Naive thymus-derived CD8-positive, alpha-beta T cell (primary cell): ENCODE results near the gene NCK2. TPM values are rescaled to one million over a fixed set of nuclear protein-coding genes. Genes with fewer than 3 reads are reported as not detected.
A peak's percentile ranks its signal among the peaks of the same experiment; 100 is the strongest.

ENCODE experiments used
- ATAC-seq, 2 donors: fragments of 150-1000 bp; cut with Tn5 transposase in 1 of 2; sonication (Bioruptor Pico), chemical (Tn5 transposase) in 1 of 2; 1 replicate in 1 of 2; 2 replicates in 1 of 2; pipeline ENCODE4 v1.10.0; 2021; ENCODE audit warnings: mild to moderate bottlenecking in 2 of 2, moderate library complexity in 2 of 2
- POLR2A ChIA-PET: fragments of 350-600 bp; sonication (Branson Sonifier 250); formaldehyde crosslinking; loops from one replicate; lab custom pipeline; 2021; ENCODE audit warnings: antibody characterized with exemption; lab: Charles Lee
- DNase-seq, 10 donors: peaks; one replicate each; pipeline versions ENCODE4 v3.0.0 to v3.0.0-alpha.2; 2020 to 2022
- H3K27ac Mint-ChIP-seq, 10 donors: one replicate each; pipeline ENCODE4 v1.8.0; 2020 to 2022; ENCODE audit warnings: mild to moderate bottlenecking in 10 of 10, mixed read lengths in 10 of 10, moderate library complexity in 4 of 10, inconsistent platforms in 1 of 10
- H3K27me3 Mint-ChIP-seq, 5 donors: one replicate each; pipeline ENCODE4 v1.8.0; 2021 to 2022; ENCODE audit warnings: mixed read lengths in 5 of 5
- H3K36me3 Mint-ChIP-seq, 3 donors: one replicate each; pipeline ENCODE4 v1.8.0; 2020 to 2022; ENCODE audit warnings: mixed read lengths in 3 of 3, mild to moderate bottlenecking in 2 of 3, inconsistent platforms in 1 of 3
- H3K4me1 Mint-ChIP-seq, 4 donors: one replicate each; pipeline ENCODE4 v1.8.0; 2021 to 2022; ENCODE audit warnings: mixed read lengths in 4 of 4
- H3K4me3 Mint-ChIP-seq, 10 donors: one replicate each; pipeline ENCODE4 v1.8.0; 2020 to 2022; ENCODE audit warnings: mild to moderate bottlenecking in 10 of 10, mixed read lengths in 10 of 10, moderate library complexity in 6 of 10, inconsistent platforms in 1 of 10
- H3K9me3 Mint-ChIP-seq, 9 donors: one replicate each; pipeline ENCODE4 v1.8.0; 2020 to 2022; ENCODE audit warnings: mixed read lengths in 9 of 9, mild to moderate bottlenecking in 3 of 9, inconsistent platforms in 1 of 9, moderate library complexity in 1 of 9
- polyA plus RNA-seq, 3 donors: library from polyadenylated mRNA; unstranded; fragments of 300-500 nt; fragmentation: Illumina TruSeq; gene quantifications; one replicate each; pipeline ENCODE4 v1.2.3, GENCODE V29; 2021
- total RNA-seq, 8 experiments: library from RNA in 2 of 8; stranded (reverse) in 2 of 8; gene quantifications; one replicate each; pipeline ENCODE4 v1.2.3 and lab custom pipeline; 2021 to 2026

The NCK2 gene
- total and polyA plus RNA-seq, 5 experiments from 2014 or later: 36.6 to 124 (median 110) TPM

DNA sequence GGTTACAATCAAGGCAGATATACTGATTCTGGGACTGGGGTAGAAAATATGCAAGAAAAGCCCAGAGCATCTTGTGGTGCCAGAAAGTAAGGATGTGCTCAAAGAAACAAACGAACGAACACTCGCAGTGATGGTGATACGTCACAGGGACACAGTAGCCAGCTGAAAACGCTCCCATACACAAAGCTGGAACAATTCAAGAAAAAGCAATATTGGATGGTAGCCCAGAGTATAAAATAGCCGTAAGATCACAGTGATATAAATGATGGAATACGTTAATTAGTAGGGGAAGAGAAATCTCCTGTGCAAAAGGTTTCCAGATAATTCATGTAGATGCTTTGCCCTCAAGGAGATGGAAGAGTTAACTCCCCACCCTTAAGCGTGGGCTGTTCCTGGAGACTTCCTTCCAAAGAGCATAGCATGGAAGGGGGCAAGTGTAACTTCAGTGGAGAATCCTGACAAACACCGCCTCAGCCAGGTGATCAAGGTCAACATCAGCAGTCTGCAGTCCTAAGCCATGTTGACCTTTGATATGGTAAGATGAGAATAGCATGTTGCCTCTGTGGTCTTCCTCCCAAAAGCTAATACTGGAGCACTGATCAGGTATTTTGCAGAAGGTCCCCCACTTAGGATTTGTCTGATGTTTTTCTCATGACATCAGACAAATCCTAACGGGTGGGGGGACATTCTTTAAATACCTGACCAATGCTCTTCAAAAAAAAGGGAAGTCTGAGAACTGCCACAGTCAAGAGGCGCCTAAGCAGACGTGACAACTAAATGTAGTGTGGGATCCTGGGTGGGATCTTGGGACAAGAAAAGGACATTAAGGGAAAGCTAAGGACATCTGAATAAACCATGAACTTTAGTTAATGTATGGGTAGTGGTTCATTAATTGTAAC lies 99.0 kb downstream of the NCK2 start:
- no peak for ATAC-seq
- Mint-ChIP-seq H3K9me3 (peaks cover 0 to 4% (median 0%) of the 10 kb centered on the region in 9 donors), H3K27ac (peak overlapping the region; percentile 30 to 77 (median 52)), H3K27me3 (no peaks in the 10 kb centered on the region), H3K4me3 (peak overlapping the region in 5 of 10 donors; percentile 1 to 48 (median 24)), H3K4me1 (peaks cover 63 to 94% (median 91%) of the 10 kb centered on the region in 4 donors), H3K36me3 (peaks cover 0 to 44% (median 26%) of the 10 kb centered on the region in 3 donors)
- POLR2A ChIA-PET: interaction anchor here (1.0 kb wide), 1 partner anchor 46 kb away, joined by 3 read pairs; no protein-coding TSS in a partner anchor
- no peak for DNase-seq

DNA sequence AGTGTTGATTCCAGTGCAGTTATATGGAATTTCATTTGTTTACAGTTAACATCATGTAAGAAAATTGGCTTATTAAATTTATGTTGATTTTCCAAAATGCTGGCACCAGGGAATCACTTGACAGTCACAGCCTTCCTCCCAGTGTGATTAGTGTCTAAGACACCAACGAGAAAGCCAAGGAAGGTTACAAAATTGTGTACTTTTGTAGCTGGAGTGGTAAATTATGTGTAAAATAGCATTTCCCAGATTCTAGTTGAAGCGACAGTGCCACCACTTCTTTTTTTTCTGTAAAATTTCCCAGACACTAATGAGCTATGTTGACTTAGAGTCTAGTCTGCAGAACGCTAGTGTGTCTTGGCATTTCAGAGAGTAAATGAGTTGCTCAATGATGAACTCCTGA lies 101.3 kb downstream of the NCK2 start:
- Mint-ChIP-seq H3K4me3 (peak overlapping the region in 3 of 10 donors; percentile 13 to 57 (median 32)), H3K4me1 (peaks cover 44 to 94% (median 88%) of the 10 kb centered on the region in 4 donors), H3K27ac (peak overlapping the region in 7 of 10 donors; percentile 32 to 82 (median 67)), H3K36me3 (peaks cover 0 to 48% (median 24%) of the 10 kb centered on the region in 3 donors), H3K9me3 (peaks cover 0 to 4% (median 0%) of the 10 kb centered on the region in 9 donors), H3K27me3 (no peaks in the 10 kb centered on the region)
- no peak for DNase-seq
- no peak for ATAC-seq
- POLR2A ChIA-PET: interaction anchor here (0.8 kb wide), 1 partner anchor 13 kb away, joined by 3 read pairs; no protein-coding TSS in a partner anchor

DNA sequence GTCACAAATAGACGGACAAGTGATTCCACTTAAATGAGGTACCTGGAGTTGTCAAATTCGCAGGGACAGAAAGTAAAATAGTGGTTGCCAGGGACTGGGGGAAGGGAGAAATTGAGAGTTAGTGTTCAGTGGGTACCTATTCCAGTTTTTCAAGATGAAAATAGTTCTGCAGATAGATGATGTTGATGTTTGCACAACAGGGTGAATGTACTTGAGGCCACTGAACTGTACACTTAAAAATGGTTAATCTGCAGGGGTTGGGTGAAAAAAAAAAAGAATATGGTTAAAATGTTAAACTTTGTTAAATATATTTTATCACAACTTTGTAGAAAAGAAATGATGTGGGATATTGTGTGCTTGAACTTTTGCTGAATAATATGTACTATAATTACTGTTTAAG lies 102.3 kb downstream of the NCK2 start:
- ATAC-seq: no peak
- peaks cover 0 to 1% (median 0%) of the 10 kb centered on the region in 9 donors for H3K9me3 Mint-ChIP-seq
- H3K27me3 Mint-ChIP-seq: no peaks in the 10 kb centered on the region
- peak overlapping the region in 5 of 10 donors; percentile 14 to 65 (median 45) for H3K4me3 Mint-ChIP-seq
- DNase-seq: no peak
- H3K27ac Mint-ChIP-seq: peak overlapping the region in 9 of 10 donors; percentile 17 to 90 (median 73)
- POLR2A ChIA-PET: interaction anchor here (1.0 kb wide), 1 partner anchor 36 kb away, joined by 3 read pairs; no protein-coding TSS in a partner anchor
- H3K4me1 Mint-ChIP-seq: peaks cover 41 to 89% (median 84%) of the 10 kb centered on the region in 4 donors
- H3K36me3 Mint-ChIP-seq: peaks cover 0 to 48% (median 23%) of the 10 kb centered on the region in 3 donors

DNA sequence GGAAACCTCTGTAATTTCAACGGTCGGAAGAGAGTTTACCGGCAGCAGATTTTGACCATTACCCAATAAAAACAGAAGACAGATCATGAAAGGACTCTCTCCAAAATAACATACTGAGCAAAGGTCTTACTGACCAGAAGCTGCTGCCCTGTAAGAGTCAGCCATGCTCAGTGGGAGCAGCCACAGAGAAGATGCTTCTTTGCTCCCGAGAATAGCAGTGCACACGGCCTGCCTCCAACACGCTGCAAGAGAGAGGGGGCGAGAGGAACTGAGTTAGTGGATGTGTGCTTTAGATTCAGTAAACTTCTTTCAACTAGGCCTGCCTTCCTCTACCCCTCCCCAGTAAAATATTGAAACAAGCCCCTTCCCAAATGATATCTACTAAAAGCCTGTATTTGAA lies 103.7 kb downstream of the NCK2 start:
- peak overlapping the region; percentile 52 to 92 (median 82) for H3K27ac Mint-ChIP-seq
- peaks cover 42 to 87% (median 83%) of the 10 kb centered on the region in 4 donors for H3K4me1 Mint-ChIP-seq
- H3K36me3 Mint-ChIP-seq: peaks cover under 1 to 47% (median 23%) of the 10 kb centered on the region in 3 donors
- H3K4me3 Mint-ChIP-seq: peak overlapping the region in 6 of 10 donors; percentile 8 to 74 (median 34)
- POLR2A ChIA-PET: interaction anchor here (0.5 to 1.0 kb wide), 2 partner anchors 37 to 75 kb away, joined by 3 read pairs; no protein-coding TSS in a partner anchor
- H3K9me3 Mint-ChIP-seq: peaks cover 0 to 1% (median 0%) of the 10 kb centered on the region in 9 donors
- ATAC-seq (peak in 1 of 2 donors; percentile 48), DNase-seq (no peak)
- H3K27me3 Mint-ChIP-seq: no peaks in the 10 kb centered on the region

- ATAC-seq (peak in 1 of 2 donors; percentile 42), DNase-seq (no peak)
- POLR2A ChIA-PET: no interaction called here
- Mint-ChIP-seq H3K4me1 (peaks cover 40 to 85% (median 80%) of the 10 kb centered on the region in 4 donors), H3K9me3 (peaks cover 0 to 3% (median 0%) of the 10 kb centered on the region in 9 donors), H3K4me3 (peak overlapping the region in 5 of 10 donors; percentile 11 to 62 (median 31)), H3K27ac (peak overlapping the region; percentile 52 to 92 (median 82)), H3K27me3 (no peaks in the 10 kb centered on the region), H3K36me3 (peaks cover 6 to 39% (median 19%) of the 10 kb centered on the region in 3 donors)
These were observed 104.9 kb downstream of the NCK2 start for GRCh38 chr2:105849431-105850179.

- Mint-ChIP-seq H3K9me3 (peaks cover 0 to 3% (median 0%) of the 10 kb centered on the region in 9 donors), H3K36me3 (peaks cover 6 to 50% (median 22%) of the 10 kb centered on the region in 3 donors), H3K27ac (peak overlapping the region; percentile 31 to 94 (median 68)), H3K4me1 (peaks cover 39 to 85% (median 84%) of the 10 kb centered on the region in 4 donors), H3K27me3 (no peaks in the 10 kb centered on the region), H3K4me3 (peak overlapping the region in 3 of 10 donors; percentile 15 to 45 (median 36))
- POLR2A ChIA-PET: interaction anchor here (0.8 kb wide), 1 partner anchor 19 kb away, joined by 3 read pairs; no protein-coding TSS in a partner anchor
- DNase-seq (no peak), ATAC-seq (no peak)
These were observed 107.4 kb downstream of the NCK2 start for GRCh38 chr2:105852066-105852465.

DNA sequence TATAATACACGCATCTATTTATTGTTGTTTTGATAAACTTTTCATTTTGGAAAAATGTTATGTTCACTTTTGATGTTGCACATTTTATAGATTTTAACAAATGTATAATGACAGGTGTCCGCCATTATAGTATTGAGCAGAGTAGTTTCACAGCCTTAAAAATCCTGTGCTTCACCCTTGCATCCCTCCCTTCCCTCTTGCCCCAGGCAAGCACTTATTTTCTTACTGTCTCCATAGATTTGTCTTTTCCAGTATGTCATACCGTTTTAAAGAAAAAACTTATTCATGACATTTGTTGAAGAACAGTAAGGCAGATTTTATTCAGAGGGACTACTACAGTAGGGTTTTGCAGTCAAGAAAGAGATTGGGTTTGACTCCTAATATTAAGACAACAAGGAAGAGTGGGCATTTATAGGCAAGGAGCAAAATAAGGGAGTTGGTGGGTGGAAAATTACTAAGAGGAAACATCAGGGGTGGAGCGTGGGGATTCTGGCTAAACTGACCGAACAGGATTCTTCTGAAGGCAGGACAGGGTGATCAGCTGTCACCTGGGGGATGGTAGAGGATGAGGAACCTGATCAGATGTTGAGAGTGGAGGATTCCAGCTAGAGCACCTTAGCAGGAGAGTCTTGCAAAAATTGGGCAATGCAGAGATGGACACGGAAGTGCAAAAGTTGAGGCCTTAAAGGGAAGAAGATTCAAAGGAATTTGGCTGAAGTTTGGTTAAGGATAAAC lies 108.8 kb downstream of the NCK2 start:
- ATAC-seq: no peak
- H3K4me1 Mint-ChIP-seq: peaks cover 42 to 85% (median 85%) of the 10 kb centered on the region in 4 donors
- peaks cover 0 to 3% (median 0%) of the 10 kb centered on the region in 9 donors for H3K9me3 Mint-ChIP-seq
- POLR2A ChIA-PET: interaction anchor here (0.6 kb wide), 1 partner anchor 286 kb away, joined by 3 read pairs; no protein-coding TSS in a partner anchor
- peak overlapping the region; percentile 38 to 94 (median 75) for H3K27ac Mint-ChIP-seq
- peak overlapping the region in 4 of 10 donors; percentile 4 to 21 (median 14) for H3K4me3 Mint-ChIP-seq
- H3K27me3 Mint-ChIP-seq: no peaks in the 10 kb centered on the region
- DNase-seq: no peak
- peaks cover 6 to 44% (median 18%) of the 10 kb centered on the region in 3 donors for H3K36me3 Mint-ChIP-seq

DNA sequence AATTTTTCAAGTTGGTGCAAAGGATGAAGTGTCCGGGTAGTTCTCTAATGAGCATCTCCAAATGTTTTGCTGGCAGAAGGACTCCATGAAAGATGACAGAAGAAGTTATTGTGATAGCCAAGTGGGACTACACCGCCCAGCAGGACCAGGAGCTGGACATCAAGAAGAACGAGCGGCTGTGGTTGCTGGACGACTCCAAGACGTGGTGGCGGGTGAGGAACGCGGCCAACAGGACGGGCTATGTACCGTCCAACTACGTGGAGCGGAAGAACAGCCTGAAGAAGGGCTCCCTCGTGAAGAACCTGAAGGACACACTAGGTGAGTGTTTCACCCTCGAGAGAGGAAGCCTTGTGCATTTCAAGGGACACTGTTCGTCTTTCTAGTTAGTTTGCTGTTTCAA lies 110.3 kb downstream of the NCK2 start:
- peaks cover 6 to 47% (median 18%) of the 10 kb centered on the region in 3 donors for H3K36me3 Mint-ChIP-seq
- peaks cover 44 to 85% (median 85%) of the 10 kb centered on the region in 4 donors for H3K4me1 Mint-ChIP-seq
- no peak for DNase-seq
- peak overlapping the region in 7 of 10 donors; percentile 19 to 61 (median 49) for H3K4me3 Mint-ChIP-seq
- no peak for ATAC-seq
- H3K27me3 Mint-ChIP-seq: no peaks in the 10 kb centered on the region
- POLR2A ChIA-PET: interaction anchor here (1.0 to 1.5 kb wide), 2 partner anchors 10 to 15 kb away, joined by 4 read pairs; no protein-coding TSS in a partner anchor
- H3K27ac Mint-ChIP-seq: peak overlapping the region; percentile 70 to 99 (median 94)
- peaks cover 0 to 3% (median 0%) of the 10 kb centered on the region in 9 donors for H3K9me3 Mint-ChIP-seq

DNA sequence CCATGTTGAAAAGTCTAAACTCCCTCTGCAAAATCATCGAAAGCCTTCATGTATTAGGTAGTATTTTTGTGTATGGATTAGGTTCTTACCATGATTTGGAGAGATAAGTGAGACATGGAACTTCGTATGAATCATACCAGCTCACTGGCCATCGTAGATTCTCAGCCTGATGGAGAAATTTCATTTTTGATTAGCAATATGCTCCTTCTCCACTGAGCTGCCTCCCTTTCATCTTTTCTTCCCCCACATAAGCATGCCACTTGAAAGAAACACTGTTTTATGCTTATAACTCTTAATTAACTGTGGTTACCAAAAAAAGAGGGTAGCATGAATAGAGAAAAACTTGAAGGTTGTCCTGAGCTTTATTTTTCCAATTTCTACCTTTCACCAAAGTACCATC lies 111.9 kb downstream of the NCK2 start:
- DNase-seq (peak in 5 of 10 donors; percentile 15 to 60 (median 46)), ATAC-seq (peak; percentile 57 to 68)
- Mint-ChIP-seq H3K27ac (peak overlapping the region; percentile 80 to 99 (median 95)), H3K27me3 (no peaks in the 10 kb centered on the region), H3K4me1 (peaks cover 49 to 94% (median 89%) of the 10 kb centered on the region in 4 donors), H3K36me3 (peaks cover 6 to 53% (median 15%) of the 10 kb centered on the region in 3 donors), H3K4me3 (peak overlapping the region; percentile 62 to 88 (median 82)), H3K9me3 (peaks cover 0 to 3% (median 0%) of the 10 kb centered on the region in 9 donors)
- POLR2A ChIA-PET: interaction anchor here (0.6 to 3.3 kb wide), 12 partner anchors 8 to 304 kb away, joined by 3 to 16 read pairs (median 4); no protein-coding TSS in a partner anchor

DNA sequence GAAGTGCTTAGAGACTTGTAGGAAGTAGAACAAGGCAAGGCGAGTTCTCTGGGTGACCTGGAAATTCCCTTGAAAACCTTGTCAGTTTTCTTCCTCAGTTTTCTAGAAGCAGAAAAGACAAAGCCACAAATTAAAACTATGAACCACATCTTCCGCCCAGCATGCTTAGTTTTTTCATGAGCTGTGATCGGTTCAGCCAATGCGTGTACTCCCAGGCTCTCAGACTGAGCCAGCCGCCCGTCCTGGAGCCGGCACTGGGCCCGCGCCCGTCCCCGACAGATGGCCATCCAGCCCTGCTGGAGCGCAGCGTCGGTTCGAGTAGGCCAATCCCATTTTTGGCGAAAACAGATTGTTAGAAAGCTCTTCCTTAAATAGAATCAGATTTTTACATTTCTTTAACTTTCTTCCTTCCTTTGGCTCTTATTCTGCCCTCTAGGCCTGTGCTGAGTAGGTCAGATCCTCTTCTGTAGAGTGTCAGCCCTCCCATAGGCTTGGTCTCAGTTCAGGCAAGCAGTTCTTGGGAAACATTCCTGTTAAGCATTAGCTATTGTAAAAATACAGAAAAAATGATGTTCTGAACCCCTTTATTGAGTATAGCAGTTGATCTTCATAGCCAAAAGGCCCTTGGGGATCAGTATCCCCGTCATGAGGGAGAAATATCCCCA lies 112.5 kb downstream of the NCK2 start:
- DNase-seq (peak in 4 of 10 donors; percentile 17 to 38 (median 31)), ATAC-seq (peak; percentile 34 to 63)
- peaks cover 0 to 3% (median 0%) of the 10 kb centered on the region in 9 donors for H3K9me3 Mint-ChIP-seq
- peak overlapping the region; percentile 80 to 99 (median 95) for H3K27ac Mint-ChIP-seq
- H3K4me1 Mint-ChIP-seq: peaks cover 49 to 94% (median 90%) of the 10 kb centered on the region in 4 donors
- POLR2A ChIA-PET: interaction anchor here (0.7 to 3.3 kb wide), 17 partner anchors 9 to 303 kb away, joined by 3 to 16 read pairs (median 4); no protein-coding TSS in a partner anchor
- H3K36me3 Mint-ChIP-seq: peaks cover 6 to 51% (median 12%) of the 10 kb centered on the region in 3 donors
- peak overlapping the region; percentile 62 to 88 (median 82) for H3K4me3 Mint-ChIP-seq
- no peaks in the 10 kb centered on the region for H3K27me3 Mint-ChIP-seq
